ENCODE results near the gene CEACAM6. TPM values are rescaled to one million over a fixed set of nuclear protein-coding genes. Genes with fewer than 3 reads are reported as not detected.

Gene CEACAM6
- total RNA-seq, 1 experiment from 2014 or later, result 44.5 TPM

DNA sequence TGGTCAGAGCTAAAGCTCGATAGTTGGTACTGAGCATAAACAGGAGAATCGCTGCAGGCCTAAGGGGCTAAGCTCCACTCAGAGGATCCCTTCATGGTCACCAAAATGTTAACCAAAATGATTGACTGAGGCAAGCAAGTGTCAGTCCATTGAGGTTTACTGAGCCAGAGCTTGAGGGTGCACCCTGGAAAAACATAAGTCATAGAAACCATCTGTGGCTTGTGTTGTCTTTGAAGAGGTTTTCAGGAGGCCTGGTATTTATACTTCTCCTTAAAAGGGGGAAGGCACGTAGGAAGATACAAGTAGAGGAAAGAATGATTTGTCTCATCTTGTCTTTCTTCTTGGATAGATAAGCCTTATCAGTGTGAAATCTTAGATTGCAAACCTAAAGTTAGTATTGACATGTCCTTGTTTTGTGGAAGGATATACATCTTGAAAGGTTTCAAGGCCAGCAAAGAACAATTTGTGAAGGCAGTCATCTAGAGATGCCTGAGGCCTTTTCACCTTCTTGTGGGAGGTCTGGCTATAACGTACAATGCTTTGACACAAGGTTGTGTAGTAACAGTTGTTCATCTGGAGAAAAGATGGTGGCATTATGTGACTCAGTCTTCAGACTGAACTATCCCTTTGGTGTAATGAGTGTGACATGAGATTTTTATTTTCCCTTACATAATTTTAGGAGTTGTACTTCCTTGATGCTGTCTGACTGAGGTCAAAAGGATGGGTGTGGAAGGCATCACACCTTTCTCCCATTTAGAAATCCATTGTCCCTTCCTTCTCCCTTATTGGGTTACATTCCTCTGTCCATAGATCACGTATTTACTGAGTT, 14.7 kb upstream of the CEACAM6 start:
- CTCF ChIA-PET, result interaction anchor here (0.8 to 1.2 kb wide), 3 partner anchors 13 to 34 kb away, joined by 4 to 5 read pairs (median 4); no protein-coding TSS in a partner anchor
- TF ChIP-seq, protein P1, sequence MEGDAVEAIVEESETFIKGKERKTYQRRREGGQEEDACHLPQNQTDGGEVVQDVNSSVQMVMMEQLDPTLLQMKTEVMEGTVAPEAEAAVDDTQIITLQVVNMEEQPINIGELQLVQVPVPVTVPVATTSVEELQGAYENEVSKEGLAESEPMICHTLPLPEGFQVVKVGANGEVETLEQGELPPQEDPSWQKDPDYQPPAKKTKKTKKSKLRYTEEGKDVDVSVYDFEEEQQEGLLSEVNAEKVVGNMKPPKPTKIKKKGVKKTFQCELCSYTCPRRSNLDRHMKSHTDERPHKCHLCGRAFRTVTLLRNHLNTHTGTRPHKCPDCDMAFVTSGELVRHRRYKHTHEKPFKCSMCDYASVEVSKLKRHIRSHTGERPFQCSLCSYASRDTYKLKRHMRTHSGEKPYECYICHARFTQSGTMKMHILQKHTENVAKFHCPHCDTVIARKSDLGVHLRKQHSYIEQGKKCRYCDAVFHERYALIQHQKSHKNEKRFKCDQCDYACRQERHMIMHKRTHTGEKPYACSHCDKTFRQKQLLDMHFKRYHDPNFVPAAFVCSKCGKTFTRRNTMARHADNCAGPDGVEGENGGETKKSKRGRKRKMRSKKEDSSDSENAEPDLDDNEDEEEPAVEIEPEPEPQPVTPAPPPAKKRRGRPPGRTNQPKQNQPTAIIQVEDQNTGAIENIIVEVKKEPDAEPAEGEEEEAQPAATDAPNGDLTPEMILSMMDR (IDR thresholded peaks at IDR 0.05; ENCODE audit: unreplicated experiment), result no peak
- peaks cover 7% of the 10 kb centered on the region for H3K27me3 Mint-ChIP-seq (ENCODE audit: unreplicated experiment)
- no peak for DNase-seq
- peaks cover 19% of the 10 kb centered on the region for H3K4me1 Mint-ChIP-seq (ENCODE audit: low read depth, unreplicated experiment)
- no peaks in the 10 kb centered on the region for H3K9me3 Mint-ChIP-seq (ENCODE audit: low read depth, unreplicated experiment)
- BruUV-seq (replicated peaks), result no TSS peak
- no peak overlapping the region for H3K27ac Mint-ChIP-seq (ENCODE audit: unreplicated experiment)
- no peak overlapping the region for H3K4me3 Mint-ChIP-seq (ENCODE audit: low read depth, unreplicated experiment)
- H3K36me3 Mint-ChIP-seq (ENCODE audit: insufficient read depth, unreplicated experiment), result peaks cover 8% of the 10 kb centered on the region
- intact Hi-C loops (cut with micrococcal nuclease; ENCODE audit: unreplicated experiment), result no loop called here

DNA sequence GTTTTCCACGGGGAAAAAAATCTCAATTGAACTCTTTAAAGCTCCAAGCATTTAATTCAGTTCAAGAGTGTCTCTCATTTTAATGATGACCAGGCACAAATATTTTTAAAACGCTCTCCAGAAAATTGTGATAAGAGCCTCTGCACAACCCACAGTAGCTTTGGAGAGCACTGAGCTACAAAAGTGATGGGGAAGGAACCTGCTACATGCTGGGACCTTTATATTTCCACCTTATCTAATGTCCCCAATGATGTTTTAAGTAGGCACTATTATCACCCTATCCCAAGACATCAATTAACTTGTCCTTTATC, 14.1 kb upstream of the CEACAM6 start:
- TF ChIP-seq, protein P1 (IDR thresholded peaks at IDR 0.05; ENCODE audit: unreplicated experiment), result no peak
- intact Hi-C loops (cut with micrococcal nuclease; ENCODE audit: unreplicated experiment), result no loop called here
- H3K4me1 Mint-ChIP-seq (ENCODE audit: low read depth, unreplicated experiment), result peaks cover 23% of the 10 kb centered on the region

DNA sequence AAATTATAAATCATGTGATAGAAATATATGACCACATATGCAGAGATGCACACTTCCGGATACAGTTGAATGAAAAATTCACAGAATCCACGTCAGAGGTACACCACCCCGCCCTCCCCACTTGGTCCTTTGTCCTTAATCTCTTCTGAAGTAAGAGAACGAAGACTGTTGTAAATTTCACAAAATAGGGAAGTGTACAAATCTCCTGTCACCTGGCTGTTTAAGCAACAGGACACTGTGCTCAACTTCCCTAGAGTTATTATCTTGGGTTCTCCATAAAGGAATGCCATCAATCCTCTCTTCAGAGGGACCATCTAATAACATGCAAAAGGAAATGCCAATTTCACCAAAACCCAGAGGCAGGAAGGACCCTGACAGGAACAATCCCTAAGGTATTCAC, 10.5 kb upstream of the CEACAM6 start:
- H3K27ac Mint-ChIP-seq (ENCODE audit: unreplicated experiment), result no peak overlapping the region
- H3K27me3 Mint-ChIP-seq (ENCODE audit: unreplicated experiment), result peaks cover 40% of the 10 kb centered on the region
- no peak overlapping the region for H3K4me3 Mint-ChIP-seq (ENCODE audit: low read depth, unreplicated experiment)
- H3K4me1 Mint-ChIP-seq (ENCODE audit: low read depth, unreplicated experiment), result peaks cover 13% of the 10 kb centered on the region
- TF ChIP-seq, protein P1 (IDR thresholded peaks at IDR 0.05; ENCODE audit: unreplicated experiment), result no peak
- no TSS peak for BruUV-seq (replicated peaks)
- intact Hi-C loops (cut with micrococcal nuclease; ENCODE audit: unreplicated experiment), result loop anchor here (5.0 kb wide), 2 partner anchors 103 to 148 kb away; no protein-coding TSS in a partner anchor
- no peak for DNase-seq
- no peaks in the 10 kb centered on the region for H3K9me3 Mint-ChIP-seq (ENCODE audit: low read depth, unreplicated experiment)
- H3K36me3 Mint-ChIP-seq (ENCODE audit: insufficient read depth, unreplicated experiment), result no peaks in the 10 kb centered on the region
- CTCF ChIA-PET, result interaction anchor here (1.4 kb wide), 1 partner anchor 8 kb away, joined by 5 read pairs; no protein-coding TSS in a partner anchor

More for the DNA sequence above, 14.1 kb upstream of the CEACAM6 start:
- CTCF ChIA-PET, result interaction anchor here (0.8 to 1.0 kb wide), 2 partner anchors 12 to 34 kb away, joined by 4 to 5 read pairs; no protein-coding TSS in a partner anchor
- Mint-ChIP-seq H3K27ac (ENCODE audit: unreplicated experiment) (no peak overlapping the region), H3K9me3 (ENCODE audit: low read depth, unreplicated experiment) (no peaks in the 10 kb centered on the region), H3K36me3 (ENCODE audit: insufficient read depth, unreplicated experiment) (peaks cover 8% of the 10 kb centered on the region), H3K27me3 (ENCODE audit: unreplicated experiment) (peaks cover 13% of the 10 kb centered on the region), H3K4me3 (ENCODE audit: low read depth, unreplicated experiment) (no peak overlapping the region)
- DNase-seq, result no peak
- BruUV-seq (replicated peaks), result no TSS peak

DNA sequence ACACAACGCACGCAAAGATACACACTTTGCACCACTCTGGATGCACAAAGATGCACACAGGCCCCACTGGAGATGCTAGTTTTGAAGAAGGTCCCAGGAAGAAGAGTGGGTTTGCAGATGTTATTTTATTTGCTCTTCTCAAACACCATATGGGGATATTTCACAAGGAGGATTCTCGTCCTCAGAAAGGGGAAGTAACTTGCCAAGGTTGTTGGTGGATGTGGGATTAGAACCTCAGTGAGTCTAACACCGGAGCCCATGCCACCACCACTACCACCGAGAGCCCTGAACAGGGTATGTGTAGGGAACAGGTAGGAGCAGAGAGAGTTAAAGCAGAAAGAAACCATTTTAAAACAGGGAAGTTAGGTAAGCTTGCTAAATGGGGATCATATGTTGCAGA, 9.6 kb upstream of the CEACAM6 start:
- Mint-ChIP-seq H3K27ac (ENCODE audit: unreplicated experiment) (no peak overlapping the region), H3K9me3 (ENCODE audit: low read depth, unreplicated experiment) (no peaks in the 10 kb centered on the region), H3K4me3 (ENCODE audit: low read depth, unreplicated experiment) (no peak overlapping the region), H3K4me1 (ENCODE audit: low read depth, unreplicated experiment) (peaks cover 15% of the 10 kb centered on the region), H3K27me3 (ENCODE audit: unreplicated experiment) (peaks cover 40% of the 10 kb centered on the region), H3K36me3 (ENCODE audit: insufficient read depth, unreplicated experiment) (no peaks in the 10 kb centered on the region)
- intact Hi-C loops (cut with micrococcal nuclease; ENCODE audit: unreplicated experiment), result loop anchor here (1.0 to 5.0 kb wide), 4 partner anchors 38 to 148 kb away; no protein-coding TSS in a partner anchor
- BruUV-seq (replicated peaks), result no TSS peak
- TF ChIP-seq, protein P1 (IDR thresholded peaks at IDR 0.05; ENCODE audit: unreplicated experiment), result no peak
- CTCF ChIA-PET, result interaction anchor here (1.1 to 1.4 kb wide), 2 partner anchors 8 to 39 kb away, joined by 5 to 6 read pairs; no protein-coding TSS in a partner anchor
- DNase-seq, result no peak

All from Calu3 (cell line).